ENCODE results near the gene BST1.

Gene BST1

GRCh38 chr4:15716115-15716514 is 13.2 kb downstream of the BST1 start:
- H3K23ac ChIP-seq (ENCODE audit: low read length), result no peak overlapping the region
- no peaks in the 10 kb centered on the region for H3K79me2 ChIP-seq (ENCODE audit: control insufficient read depth, insufficient read depth, low read length, poor library complexity)
- no peak overlapping the region for H2AFZ ChIP-seq (ENCODE audit: insufficient read depth, low read length, poor library complexity)
- H2BK12ac ChIP-seq (ENCODE audit: low read length), result no peak overlapping the region
- H3K79me1 ChIP-seq (ENCODE audit: low read length), result no peaks in the 10 kb centered on the region
- H3K27ac ChIP-seq (ENCODE audit: low read depth, low read length), result no peak overlapping the region
- H3K9ac ChIP-seq (ENCODE audit: low read length), result no peak overlapping the region
- H3K14ac ChIP-seq (ENCODE audit: low read length), result no peak overlapping the region
- no peak overlapping the region for H3K4me2 ChIP-seq (ENCODE audit: low read length)
- no peaks in the 10 kb centered on the region for H3K4me1 ChIP-seq (ENCODE audit: control insufficient read depth in 1 of 2, insufficient read depth in 2 of 2, low read length in 2 of 2)
- no peak overlapping the region for H3K18ac ChIP-seq (ENCODE audit: low read length)
- WGBS (ENCODE audit: extremely low coverage, insufficient coverage, insufficient read length), result no CpG with 5 or more reads among the region's 3 CpGs
- no peak overlapping the region for H4K12ac ChIP-seq (ENCODE audit: low read depth, low read length)
- no peaks in the 10 kb centered on the region for H3K9me3 ChIP-seq (ENCODE audit: insufficient read depth, low read depth, low read length)
- no peak overlapping the region for H3K4ac ChIP-seq (ENCODE audit: low read depth, low read length)
- no peak overlapping the region for H3K4me3 ChIP-seq (ENCODE audit: low read depth, low read length)
- no peak for DNase-seq
- no peak overlapping the region for H2AK5ac ChIP-seq (ENCODE audit: low read length)
- no peaks in the 10 kb centered on the region for H3K27me3 ChIP-seq (ENCODE audit: insufficient read depth, low read length)
- no peak overlapping the region for H4K8ac ChIP-seq (ENCODE audit: low read depth, low read length)
- H4K91ac ChIP-seq (ENCODE audit: low read depth, low read length), result no peak overlapping the region
- no peak overlapping the region for H2BK120ac ChIP-seq (ENCODE audit: insufficient read depth, low read length, poor library complexity)
- no peak overlapping the region for H2BK5ac ChIP-seq (ENCODE audit: low read depth, low read length, poor library complexity)
- no peaks in the 10 kb centered on the region for H3K36me3 ChIP-seq (ENCODE audit: control insufficient read depth in 1 of 2, insufficient read depth in 2 of 2, low read length in 2 of 2)

- H2AFZ ChIP-seq (ENCODE audit: insufficient read depth, low read length, poor library complexity), result no peak overlapping the region
- no peak overlapping the region for H3K4ac ChIP-seq (ENCODE audit: low read depth, low read length)
- H3K27me3 ChIP-seq (ENCODE audit: insufficient read depth, low read length), result no peaks in the 10 kb centered on the region
- no peaks in the 10 kb centered on the region for H3K4me1 ChIP-seq (ENCODE audit: control insufficient read depth in 1 of 2, insufficient read depth in 2 of 2, low read length in 2 of 2)
- no peak overlapping the region for H4K91ac ChIP-seq (ENCODE audit: low read depth, low read length)
- no CpG with 5 or more reads among the region's 6 CpGs for whole genome bisulfite sequencing (ENCODE audit: extremely low coverage, insufficient coverage, insufficient read length)
- no peaks in the 10 kb centered on the region for H3K79me2 ChIP-seq (ENCODE audit: control insufficient read depth, insufficient read depth, low read length, poor library complexity)
- H4K12ac ChIP-seq (ENCODE audit: low read depth, low read length), result no peak overlapping the region
- H3K9ac ChIP-seq (ENCODE audit: low read length), result no peak overlapping the region
- H2BK12ac ChIP-seq (ENCODE audit: low read length), result no peak overlapping the region
- no peak overlapping the region for H2AK5ac ChIP-seq (ENCODE audit: low read length)
- H3K23ac ChIP-seq (ENCODE audit: low read length), result no peak overlapping the region
- peak; percentile 17 to 68 for DNase-seq
- H2BK120ac ChIP-seq (ENCODE audit: insufficient read depth, low read length, poor library complexity), result no peak overlapping the region
- H3K14ac ChIP-seq (ENCODE audit: low read length), result no peak overlapping the region
- H4K8ac ChIP-seq (ENCODE audit: low read depth, low read length), result no peak overlapping the region
- H3K36me3 ChIP-seq (ENCODE audit: control insufficient read depth in 1 of 2, insufficient read depth in 2 of 2, low read length in 2 of 2), result no peaks in the 10 kb centered on the region
- H3K27ac ChIP-seq (ENCODE audit: low read depth, low read length), result no peak overlapping the region
- no peaks in the 10 kb centered on the region for H3K9me3 ChIP-seq (ENCODE audit: insufficient read depth, low read depth, low read length)
- no peak overlapping the region for H3K18ac ChIP-seq (ENCODE audit: low read length)
- no peak overlapping the region for H2BK5ac ChIP-seq (ENCODE audit: low read depth, low read length, poor library complexity)
- H3K4me2 ChIP-seq (ENCODE audit: low read length), result no peak overlapping the region
- no peak overlapping the region for H3K4me3 ChIP-seq (ENCODE audit: low read depth, low read length)
- no peaks in the 10 kb centered on the region for H3K79me1 ChIP-seq (ENCODE audit: low read length)
Observed at GRCh38 chr4:15717086-15717485, 14.2 kb downstream of the BST1 start.

GRCh38 chr4:15717657-15718416 is 15.0 kb downstream of the BST1 start:
- no peak overlapping the region for H3K14ac ChIP-seq (ENCODE audit: low read length)
- no peak overlapping the region for H2AFZ ChIP-seq (ENCODE audit: insufficient read depth, low read length, poor library complexity)
- H3K9me3 ChIP-seq (ENCODE audit: insufficient read depth, low read depth, low read length), result no peaks in the 10 kb centered on the region
- H3K18ac ChIP-seq (ENCODE audit: low read length), result no peak overlapping the region
- H2BK5ac ChIP-seq (ENCODE audit: low read depth, low read length, poor library complexity), result no peak overlapping the region
- H3K4ac ChIP-seq (ENCODE audit: low read depth, low read length), result no peak overlapping the region
- H4K12ac ChIP-seq (ENCODE audit: low read depth, low read length), result no peak overlapping the region
- no peak overlapping the region for H2AK5ac ChIP-seq (ENCODE audit: low read length)
- H3K79me2 ChIP-seq (ENCODE audit: control insufficient read depth, insufficient read depth, low read length, poor library complexity), result no peaks in the 10 kb centered on the region
- no peak overlapping the region for H4K8ac ChIP-seq (ENCODE audit: low read depth, low read length)
- H3K4me1 ChIP-seq (ENCODE audit: control insufficient read depth in 1 of 2, insufficient read depth in 2 of 2, low read length in 2 of 2), result no peaks in the 10 kb centered on the region
- whole genome bisulfite sequencing (ENCODE audit: extremely low coverage, insufficient coverage, insufficient read length), result no CpG with 5 or more reads among the region's 3 CpGs
- H4K91ac ChIP-seq (ENCODE audit: low read depth, low read length), result no peak overlapping the region
- H3K4me3 ChIP-seq (ENCODE audit: low read depth, low read length), result no peak overlapping the region
- no peak overlapping the region for H3K27ac ChIP-seq (ENCODE audit: low read depth, low read length)
- no peak overlapping the region for H3K23ac ChIP-seq (ENCODE audit: low read length)
- H2BK12ac ChIP-seq (ENCODE audit: low read length), result no peak overlapping the region
- H3K27me3 ChIP-seq (ENCODE audit: insufficient read depth, low read length), result no peaks in the 10 kb centered on the region
- DNase-seq, result no peak
- H3K9ac ChIP-seq (ENCODE audit: low read length), result no peak overlapping the region
- H3K79me1 ChIP-seq (ENCODE audit: low read length), result no peaks in the 10 kb centered on the region
- no peak overlapping the region for H2BK120ac ChIP-seq (ENCODE audit: insufficient read depth, low read length, poor library complexity)
- H3K36me3 ChIP-seq (ENCODE audit: control insufficient read depth in 1 of 2, insufficient read depth in 2 of 2, low read length in 2 of 2), result no peaks in the 10 kb centered on the region
- no peak overlapping the region for H3K4me2 ChIP-seq (ENCODE audit: low read length)

GRCh38 chr4:15718465-15718864 is 15.6 kb downstream of the BST1 start:
- no peak overlapping the region for H4K12ac ChIP-seq (ENCODE audit: low read depth, low read length)

More at GRCh38 chr4:15718465-15718864, 15.6 kb downstream of the BST1 start:
- no peaks in the 10 kb centered on the region for H3K79me1 ChIP-seq (ENCODE audit: low read length)
- no peak overlapping the region for H3K4ac ChIP-seq (ENCODE audit: low read depth, low read length)
- no peak overlapping the region for H2BK5ac ChIP-seq (ENCODE audit: low read depth, low read length, poor library complexity)
- H3K9ac ChIP-seq (ENCODE audit: low read length), result no peak overlapping the region
- H4K8ac ChIP-seq (ENCODE audit: low read depth, low read length), result no peak overlapping the region
- no peak overlapping the region for H2AFZ ChIP-seq (ENCODE audit: insufficient read depth, low read length, poor library complexity)
- H3K4me1 ChIP-seq (ENCODE audit: control insufficient read depth in 1 of 2, insufficient read depth in 2 of 2, low read length in 2 of 2), result no peaks in the 10 kb centered on the region
- H3K9me3 ChIP-seq (ENCODE audit: insufficient read depth, low read depth, low read length), result no peaks in the 10 kb centered on the region
- H3K4me2 ChIP-seq (ENCODE audit: low read length), result no peak overlapping the region
- H3K36me3 ChIP-seq (ENCODE audit: control insufficient read depth in 1 of 2, insufficient read depth in 2 of 2, low read length in 2 of 2), result no peaks in the 10 kb centered on the region
- no peaks in the 10 kb centered on the region for H3K27me3 ChIP-seq (ENCODE audit: insufficient read depth, low read length)
- no peak overlapping the region for H3K4me3 ChIP-seq (ENCODE audit: low read depth, low read length)
- no peak overlapping the region for H2BK12ac ChIP-seq (ENCODE audit: low read length)
- DNase-seq, result no peak
- H3K23ac ChIP-seq (ENCODE audit: low read length), result no peak overlapping the region
- no peak overlapping the region for H4K91ac ChIP-seq (ENCODE audit: low read depth, low read length)
- no peaks in the 10 kb centered on the region for H3K79me2 ChIP-seq (ENCODE audit: control insufficient read depth, insufficient read depth, low read length, poor library complexity)
- no CpG with 5 or more reads among the region's 5 CpGs for WGBS (ENCODE audit: extremely low coverage, insufficient coverage, insufficient read length)
- H2AK5ac ChIP-seq (ENCODE audit: low read length), result no peak overlapping the region
- H3K27ac ChIP-seq (ENCODE audit: low read depth, low read length), result no peak overlapping the region
- H3K14ac ChIP-seq (ENCODE audit: low read length), result no peak overlapping the region
- H3K18ac ChIP-seq (ENCODE audit: low read length), result no peak overlapping the region
- no peak overlapping the region for H2BK120ac ChIP-seq (ENCODE audit: insufficient read depth, low read length, poor library complexity)

Measured in trophoblast cell (in vitro differentiated cells and primary cell).